C1 segment of cervical spinal cord (tissue), 14 donors: Measurements from ENCODE around the gene ALDH16A1.
A peak's percentile ranks its signal among the peaks of the same experiment; 100 is the strongest.
"Not testable (repeated sequence)": the region's sequence is repeated elsewhere in the genome, so short reads cannot be mapped to it uniquely, and the experiment has no call there.

Experiments
- DNase-seq, 14 donors: peaks; one replicate each; lab custom pipeline; 2025; lab: John Stamatoyannopoulos, UW

ALDH16A1 gene

DNA sequence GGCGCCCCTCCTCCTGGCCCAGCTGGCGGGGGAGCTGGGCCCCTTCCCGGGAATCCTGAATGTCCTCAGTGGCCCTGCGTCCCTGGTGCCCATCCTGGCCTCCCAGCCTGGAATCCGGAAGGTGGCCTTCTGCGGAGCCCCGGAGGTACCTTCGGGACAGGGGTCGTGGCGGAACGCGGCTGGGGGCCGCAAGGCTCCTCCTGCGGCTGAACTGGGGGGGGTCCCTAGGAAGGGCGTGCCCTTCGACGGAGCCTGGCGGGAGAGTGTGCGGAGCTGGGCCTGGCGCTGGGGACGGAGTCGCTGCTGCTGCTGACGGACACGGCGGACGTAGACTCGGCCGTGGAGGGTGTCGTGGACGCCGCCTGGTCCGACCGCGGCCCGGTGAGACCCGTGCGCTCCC lies 8.6 kb downstream of the ALDH16A1 start:
- no peak for DNase-seq

- DNase-seq, result no peak
Measured at GRCh38 chr19:49462492-49462891, 9.5 kb downstream of the ALDH16A1 start.

- no peak for DNase-seq
Measured at GRCh38 chr19:49463960-49464740, 11.1 kb downstream of the ALDH16A1 start.

DNA sequence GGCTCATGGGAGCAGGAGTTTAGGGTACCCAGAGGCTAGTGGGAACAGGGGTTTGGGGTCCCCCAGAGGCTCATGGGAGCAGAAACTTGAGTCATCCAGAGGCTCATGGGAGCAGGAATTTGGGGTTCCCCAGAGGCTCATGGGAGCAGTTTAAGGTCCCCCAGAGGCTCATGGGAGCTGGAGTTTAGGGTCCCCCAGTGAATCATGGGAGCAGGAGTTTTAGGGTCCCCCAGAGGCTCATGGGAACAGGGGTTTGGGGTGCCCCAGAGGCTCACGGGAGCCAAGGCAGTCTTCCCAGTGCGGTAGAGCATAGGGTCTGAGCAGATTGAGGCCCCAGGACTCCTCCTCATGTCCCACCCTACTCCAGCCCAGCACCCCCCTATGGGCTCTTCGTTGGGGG lies 12.3 kb downstream of the ALDH16A1 start:
- DNase-seq, result no peak

GRCh38 chr19:49468199-49468598 lies 15.2 kb downstream of the ALDH16A1 start:
- DNase-seq, result no peak

GRCh38 chr19:49468746-49469447 lies 15.9 kb downstream of the ALDH16A1 start:
- DNase-seq, result no peak

DNA sequence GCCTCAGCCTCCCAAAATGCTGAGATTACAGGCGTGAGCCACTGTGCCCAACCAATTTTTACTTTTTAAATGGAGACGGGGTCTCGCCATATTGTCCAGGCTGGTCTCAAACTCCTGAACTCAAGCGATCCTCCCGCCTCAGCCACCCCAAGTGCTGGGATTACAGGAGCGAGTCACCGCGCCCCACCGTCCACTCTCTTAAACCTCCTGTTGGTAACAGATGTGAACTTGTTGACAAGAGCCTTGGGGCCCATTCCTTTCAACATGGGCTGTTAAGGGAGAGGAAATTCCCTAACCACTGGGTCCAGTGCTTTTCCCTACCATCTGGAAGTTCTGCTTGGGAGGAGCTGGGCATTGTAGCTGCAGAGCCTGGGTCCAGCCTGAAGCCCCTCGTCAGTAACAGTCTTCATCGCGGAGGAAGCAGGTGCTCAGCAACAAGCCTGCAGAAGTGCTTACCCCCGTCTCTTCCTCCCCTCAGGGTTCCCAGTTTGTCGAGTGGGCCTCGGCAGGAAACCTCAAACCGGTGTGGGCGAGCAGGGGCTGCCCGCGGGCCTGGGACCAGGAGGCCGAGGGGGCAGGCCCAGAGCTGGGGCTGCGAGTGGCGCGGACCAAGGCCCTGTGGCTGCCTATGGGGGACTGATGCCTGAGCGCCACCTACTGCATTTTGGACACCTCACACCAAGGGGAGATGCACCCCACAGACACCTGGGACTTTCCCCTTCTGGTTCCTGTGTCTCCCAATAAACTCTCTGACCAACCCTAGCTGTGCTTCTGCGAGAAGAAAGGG lies 17.0 kb downstream of the ALDH16A1 start:
- no peak for DNase-seq

DNA sequence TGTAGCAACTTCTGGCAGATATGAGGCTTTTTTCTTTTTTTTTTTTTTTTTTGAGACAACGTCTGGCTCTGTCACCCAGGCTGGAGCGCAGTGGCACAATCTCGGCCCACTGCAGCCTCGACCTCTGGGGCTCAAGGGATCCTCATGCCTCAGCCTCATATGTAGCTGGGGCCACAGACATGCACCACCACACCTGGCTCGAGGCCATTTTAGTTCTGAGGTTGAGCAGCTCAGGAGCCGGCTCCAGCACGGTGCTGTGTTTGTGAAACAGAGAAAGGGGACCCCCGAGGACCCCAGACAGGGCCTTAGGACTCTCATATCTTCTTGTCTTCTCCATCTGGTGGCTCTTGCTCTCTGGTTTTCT lies 17.6 kb downstream of the ALDH16A1 start:
- DNase-seq, result no peak

- no peak for DNase-seq
Measured at GRCh38 chr19:49472936-49473335, 19.9 kb downstream of the ALDH16A1 start.

- not testable (repeated sequence) for DNase-seq
Measured at GRCh38 chr19:49473501-49473867, 20.5 kb downstream of the ALDH16A1 start.

DNA sequence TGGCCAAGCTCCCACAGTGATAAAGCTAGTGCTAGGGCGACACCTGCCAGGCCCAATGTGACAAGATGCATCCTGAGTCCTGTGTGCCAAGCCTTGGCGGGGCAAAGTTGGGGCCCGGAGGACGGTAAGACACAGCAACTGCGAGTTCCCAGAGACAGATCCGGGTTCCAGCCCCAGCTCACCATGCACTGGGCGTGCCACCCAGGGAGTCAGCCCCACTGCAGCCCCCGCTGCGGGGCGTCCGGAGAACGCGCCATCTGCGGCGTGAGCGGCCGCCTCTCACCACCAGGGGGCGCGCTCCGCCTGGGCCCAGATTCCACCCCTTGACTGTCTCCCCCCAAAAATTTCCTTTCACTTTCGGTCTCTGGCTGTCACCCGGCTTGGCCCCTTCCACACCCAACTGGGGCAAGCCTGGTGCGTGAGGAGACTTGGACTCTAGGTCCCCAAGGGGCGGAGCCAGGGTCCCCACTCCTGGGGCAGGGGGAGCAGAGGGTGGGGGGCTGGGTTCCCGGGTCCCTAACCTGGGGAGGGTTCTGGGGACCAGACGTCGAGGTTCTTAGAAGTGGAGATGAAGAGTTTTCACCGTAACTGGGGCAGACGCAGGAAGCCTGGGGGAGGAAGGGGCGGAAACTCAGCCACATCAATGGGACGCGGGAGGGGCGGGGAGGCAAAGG lies 21.0 kb downstream of the ALDH16A1 start, which contains the start of gene FLT3LG:
FLT3LG (plus strand) TSS at position 348 of the 674 bp plus-strand sequence. CDS start 425 bp downstream, outside the sequence.
- DNase-seq, result peak in 12 of 14 donors; percentile 8 to 78 (median 46)

- DNase-seq, result no peak
Measured at GRCh38 chr19:49474542-49474924, 21.5 kb downstream of the ALDH16A1 start.

DNA sequence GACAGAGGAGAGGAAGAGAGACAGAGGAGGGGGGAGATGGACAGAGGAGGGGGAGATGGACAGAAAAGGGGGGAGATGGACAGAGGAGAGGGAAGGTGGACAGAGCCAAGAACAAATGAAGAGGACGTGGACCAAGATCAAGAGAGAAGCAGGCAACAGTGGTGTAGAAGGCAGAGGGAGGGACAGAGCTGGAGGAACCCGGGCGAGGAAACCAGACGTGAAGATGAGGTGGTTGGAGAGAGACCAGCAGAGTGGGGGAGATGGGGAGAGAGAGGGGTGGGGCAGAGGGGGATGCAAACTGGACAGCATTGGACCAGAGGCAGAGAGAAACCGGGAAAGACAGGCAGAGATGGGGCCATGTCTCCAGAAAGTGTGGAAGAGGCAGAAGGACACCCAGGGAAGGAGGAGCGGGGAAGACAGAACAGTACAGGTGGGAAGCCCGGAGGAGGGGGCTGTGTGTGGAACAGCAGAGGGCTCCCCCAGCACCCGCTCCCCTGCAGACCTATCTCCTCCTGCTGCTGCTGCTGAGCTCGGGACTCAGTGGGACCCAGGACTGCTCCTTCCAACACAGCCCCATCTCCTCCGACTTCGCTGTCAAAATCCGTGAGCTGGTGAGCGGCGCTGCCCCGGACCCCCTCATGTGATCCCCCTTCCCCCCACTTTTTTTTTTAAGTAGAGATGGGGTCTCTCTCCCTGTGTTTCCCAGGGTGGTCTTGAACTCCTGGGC lies 22.3 kb downstream of the ALDH16A1 start:
- no peak for DNase-seq

GRCh38 chr19:49475995-49476880 lies 23.2 kb downstream of the ALDH16A1 start:
- DNase-seq, result peak in 6 of 14 donors; percentile 9 to 35 (median 16)

- DNase-seq, result no peak
Measured at GRCh38 chr19:49479975-49480628, 27.1 kb downstream of the ALDH16A1 start.

DNA sequence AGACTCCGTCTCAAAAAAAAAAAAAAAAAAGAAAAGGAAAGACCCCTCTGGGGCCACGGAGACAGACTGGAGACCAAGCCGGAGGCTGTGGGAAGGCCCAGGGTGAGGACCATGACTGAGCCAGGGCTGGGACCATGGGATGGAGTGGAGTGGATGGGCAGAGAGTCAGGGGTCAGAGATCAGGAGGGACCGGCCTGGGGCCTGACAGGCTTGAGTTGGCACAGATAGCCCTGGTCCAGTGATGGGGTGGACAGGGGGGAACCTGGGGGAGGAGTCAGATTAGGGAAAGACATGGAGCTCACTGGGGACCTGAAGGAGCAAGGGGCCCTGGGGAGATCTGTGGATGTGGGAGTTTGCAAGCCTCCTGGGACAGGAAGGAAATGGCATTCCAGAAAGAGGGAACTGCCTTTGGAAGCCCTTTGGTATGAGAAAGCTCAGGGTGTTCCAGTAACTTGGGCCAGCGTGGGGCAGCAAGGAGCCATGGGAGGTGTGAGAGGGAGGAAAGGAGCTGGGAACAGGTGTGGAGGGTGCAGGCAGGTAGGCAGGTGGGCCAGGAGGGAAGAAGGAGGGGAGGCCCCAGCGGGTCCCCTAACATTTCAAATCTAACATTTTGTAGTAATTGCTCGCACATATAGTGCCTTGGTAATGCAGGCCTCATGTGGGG lies 28.1 kb downstream of the ALDH16A1 start:
- DNase-seq, result no peak

- DNase-seq, result no peak
Measured at GRCh38 chr19:49486232-49486631, 33.2 kb downstream of the ALDH16A1 start.

DNA sequence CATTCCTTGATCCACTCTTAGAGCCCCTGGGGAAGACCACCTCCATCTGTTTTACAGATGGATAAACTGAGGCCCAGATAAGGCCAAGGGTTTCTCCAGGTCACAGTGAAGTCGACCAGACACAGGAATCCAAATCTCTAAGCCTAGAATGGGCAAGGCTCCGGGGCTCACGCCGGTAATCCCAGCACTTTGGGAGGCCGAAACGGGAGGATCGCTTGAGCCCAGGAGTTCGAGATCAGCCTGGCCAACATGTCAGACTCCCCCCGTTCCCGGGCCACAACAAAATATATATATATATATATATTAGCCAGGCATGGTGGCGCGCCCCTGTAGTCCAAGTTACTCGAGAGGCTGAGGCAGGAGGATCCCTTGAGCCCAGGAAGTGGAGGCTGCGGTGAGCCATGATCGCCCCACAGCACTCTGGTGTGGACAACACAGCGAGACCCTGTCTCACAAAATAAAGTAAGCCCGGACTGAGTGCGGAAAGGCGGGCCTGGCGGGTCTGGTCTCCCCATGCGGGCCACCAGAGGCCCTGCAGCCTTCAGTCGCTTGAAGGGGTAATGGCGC lies 33.8 kb downstream of the ALDH16A1 start:
- DNase-seq, result no peak
